D721Med (cell line): ENCODE data around the gene ZNF770.
"Not testable (repeated sequence)": the region's sequence is repeated elsewhere in the genome, so short reads cannot be mapped to it uniquely, and the experiment has no call there.

Experiments
- DNase-seq: peaks from one replicate; pipeline ENCODE4 v3.0.0; 2011; ENCODE audit warnings: low spot score; ENCODE audit not compliant: insufficient read length
- FAIRE-seq: peaks from 2 replicates; lab custom pipeline; 2011; peaks lifted over from hg19 to GRCh38; lab: Jason Lieb, UNC
- TF ChIP-seq, protein P1 (sequence below): IDR thresholded peaks from 2 replicates; pipeline ENCODE4 v1.5.1; 2012; ENCODE audit warnings: mild to moderate bottlenecking, control low read depth; ENCODE audit not compliant: insufficient read depth; ENCODE audit errors: missing control alignments

Gene ZNF770

DNA sequence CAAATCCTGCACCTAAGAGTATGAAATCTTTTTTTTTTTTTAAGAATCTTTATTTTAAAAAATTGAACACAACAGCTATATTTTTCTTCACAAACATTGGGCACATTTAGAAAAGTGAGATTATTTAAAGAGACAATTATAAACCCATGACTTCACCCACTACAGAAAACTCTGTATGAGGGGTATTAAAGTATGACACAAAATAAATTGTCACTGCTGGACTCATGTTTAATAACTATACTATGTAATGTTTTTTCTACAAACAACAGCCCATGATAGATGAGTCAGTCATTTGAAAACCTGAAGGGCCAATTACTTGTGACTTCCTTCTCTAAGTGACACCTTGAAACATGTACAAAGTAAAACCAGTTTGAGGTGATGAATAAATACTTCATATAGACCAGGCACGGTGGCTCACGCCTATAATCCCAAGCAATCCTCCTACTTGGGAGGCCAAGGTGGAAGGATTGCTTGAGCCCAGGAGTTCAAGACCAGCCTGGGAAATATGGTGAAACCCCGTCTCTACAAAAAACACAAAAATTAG is 54.6 kb downstream of the ZNF770 start:
- FAIRE-seq (no peak), DNase-seq (no peak)
- TF ChIP-seq, protein P1, sequence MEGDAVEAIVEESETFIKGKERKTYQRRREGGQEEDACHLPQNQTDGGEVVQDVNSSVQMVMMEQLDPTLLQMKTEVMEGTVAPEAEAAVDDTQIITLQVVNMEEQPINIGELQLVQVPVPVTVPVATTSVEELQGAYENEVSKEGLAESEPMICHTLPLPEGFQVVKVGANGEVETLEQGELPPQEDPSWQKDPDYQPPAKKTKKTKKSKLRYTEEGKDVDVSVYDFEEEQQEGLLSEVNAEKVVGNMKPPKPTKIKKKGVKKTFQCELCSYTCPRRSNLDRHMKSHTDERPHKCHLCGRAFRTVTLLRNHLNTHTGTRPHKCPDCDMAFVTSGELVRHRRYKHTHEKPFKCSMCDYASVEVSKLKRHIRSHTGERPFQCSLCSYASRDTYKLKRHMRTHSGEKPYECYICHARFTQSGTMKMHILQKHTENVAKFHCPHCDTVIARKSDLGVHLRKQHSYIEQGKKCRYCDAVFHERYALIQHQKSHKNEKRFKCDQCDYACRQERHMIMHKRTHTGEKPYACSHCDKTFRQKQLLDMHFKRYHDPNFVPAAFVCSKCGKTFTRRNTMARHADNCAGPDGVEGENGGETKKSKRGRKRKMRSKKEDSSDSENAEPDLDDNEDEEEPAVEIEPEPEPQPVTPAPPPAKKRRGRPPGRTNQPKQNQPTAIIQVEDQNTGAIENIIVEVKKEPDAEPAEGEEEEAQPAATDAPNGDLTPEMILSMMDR, result no peak

DNA sequence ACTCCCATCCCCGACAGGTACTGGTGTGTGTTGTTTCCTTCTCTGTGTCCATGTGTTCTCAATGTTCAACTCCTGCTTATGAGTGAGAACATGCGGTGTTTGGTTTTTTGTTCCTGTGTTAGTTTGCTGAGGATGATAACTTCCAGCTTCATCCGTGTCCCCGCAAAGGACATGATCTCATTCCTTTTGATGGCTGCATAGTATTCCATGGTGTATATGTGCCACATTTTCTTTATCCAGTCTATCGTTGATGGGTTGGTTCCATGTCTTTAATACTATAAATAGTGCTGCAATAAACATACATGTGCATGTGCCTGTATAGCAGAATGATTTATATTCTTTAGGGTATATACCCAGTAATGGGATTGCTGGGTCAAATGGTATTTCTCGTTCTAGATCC is 59.7 kb downstream of the ZNF770 start:
- DNase-seq, FAIRE-seq: not testable (repeated sequence)
